Measurements from ENCODE around the gene TNNI3. TPM values are rescaled to one million over a fixed set of nuclear protein-coding genes. Genes with fewer than 3 reads are reported as not detected.

Gene TNNI3
- total and polyA plus RNA-seq, 9 of the 15 experiments (the other 6 are each of a cell fraction or from before 2014, with no cell fraction given) = 4.7 to 158 (median 42.0) TPM

GRCh38 chr19:55173714-55174409 lies 16.3 kb upstream of the TNNI3 start (continued):
- TF ChIP-seq CHD7 (IDR thresholded peaks at IDR 0.05; ENCODE audit: low read depth, low read length) = no peak
- no peak for TF ChIP-seq ZC3H8 (IDR thresholded peaks at IDR 0.05)
- TF ChIP-seq ZMIZ1 (IDR thresholded peaks at IDR 0.05; ENCODE audit: low read depth in 2 of 2, low read length in 2 of 2) = no peak
- no peak for TF ChIP-seq MED1 (CRISPR knock-in tag; IDR thresholded peaks at IDR 0.05; ENCODE audit: borderline replicate concordance)
- 0 out of 2 replicates have a peak, but pooled peaks have one; percentile 24 for TF ChIP-seq CTBP1 (IDR thresholded peaks at IDR 0.05; ENCODE audit: borderline replicate concordance)
- TF ChIP-seq HOXB6 (CRISPR knock-in tag; IDR thresholded peaks at IDR 0.05; ENCODE audit: borderline replicate concordance) = no peak
